Measurements from ENCODE around the gene KCP. TPM values are rescaled to one million over a fixed set of nuclear protein-coding genes. Genes with fewer than 3 reads are reported as not detected.

Gene KCP
- polyA plus RNA-seq, 1 of the 3 experiments (the other 2 are of a cell fraction) = not detected

- ChIA-PET POLR2A (no interaction called here), CTCF (interaction anchor here (1.0 to 2.6 kb wide), 5 partner anchors 26 to 439 kb away, joined by 3 to 11 read pairs (median 6); partner anchors contain the start of gene ATP6V1F)
- Histone ChIP-seq H3K4me3 (ENCODE audit: low read depth in 2 of 2, low read length in 1 of 2) (no peak overlapping the region), H3K9ac (no peak overlapping the region), H3K27ac (ENCODE audit: low read depth in 2 of 2, low read length in 1 of 2) (peak overlapping the region in 1 of 2 experiments; percentile 27; a peak in 1 of 4 replicates), H3K4me2 (no peak overlapping the region), H4K20me1 (ENCODE audit: insufficient read depth) (peaks cover 93% of the 10 kb centered on the region), H3K9me3 (no peaks in the 10 kb centered on the region), H3K9me2 (no peaks in the 10 kb centered on the region), H3K27me3 (ENCODE audit: insufficient read depth) (no peaks in the 10 kb centered on the region), H3K4me1 (ENCODE audit: control insufficient read depth in 1 of 2, insufficient read depth in 2 of 2, low read depth in 1 of 2, low read length in 1 of 2) (peaks cover 18 to 19% of the 10 kb centered on the region in 2 experiments; a peak in 3 of 4 replicates), H2AFZ (ENCODE audit: low read depth) (no peak overlapping the region), H3K79me2 (ENCODE audit: insufficient read depth) (peaks cover 66% of the 10 kb centered on the region), H3F3A (replicated peaks; ENCODE audit: insufficient read depth) (peaks cover 19% of the 10 kb centered on the region), H3K36me3 (replicated peaks in 1 of 2; ENCODE audit: control insufficient read depth in 1 of 2, insufficient read depth in 2 of 2, low read length in 1 of 2) (peaks cover 63 to 66% of the 10 kb centered on the region in 2 experiments)
- 95% methylated on average over 14 of the region's 14 CpGs for WGBS (ENCODE audit: low lambda C conversion rate)
- no peak for DNase-seq
- TF ChIP-seq CTCF (IDR thresholded peaks at IDR 0.05) (no peak), ZBTB33 (IDR thresholded peaks at IDR 0.05; ENCODE audit: borderline replicate concordance, low read depth) (no peak), EP300 (IDR thresholded peaks at IDR 0.05; ENCODE audit: borderline replicate concordance in 1 of 2, low read depth in 1 of 2, low read length in 1 of 2) (no peak), RAD21 (IDR thresholded peaks at IDR 0.05; ENCODE audit: low read length) (no peak), TAF1 (IDR thresholded peaks at IDR 0.05; ENCODE audit: borderline replicate concordance, low read depth, low read length) (no peak), FOSL2 (IDR thresholded peaks at IDR 0.05; ENCODE audit: borderline replicate concordance, low read depth) (no peak), GATA2 (CRISPR knock-in tag; IDR thresholded peaks at IDR 0.05) (no peak), REST (IDR thresholded peaks at IDR 0.05; ENCODE audit: low read depth, low read length) (no peak), FOXM1 (IDR thresholded peaks at IDR 0.05; ENCODE audit: low read depth) (no peak), TCF12 (IDR thresholded peaks at IDR 0.05) (no peak), USF2 (IDR thresholded peaks at IDR 0.05; ENCODE audit: borderline replicate concordance, low read depth, low read length) (no peak), TEAD4 (IDR thresholded peaks at IDR 0.05; ENCODE audit: borderline replicate concordance, insufficient read depth) (no peak), GABPA (IDR thresholded peaks at IDR 0.05; ENCODE audit: low read depth) (no peak), NFIC (IDR thresholded peaks at IDR 0.05; ENCODE audit: borderline replicate concordance) (no peak), SMC3 (IDR thresholded peaks at IDR 0.05; ENCODE audit: low read depth, low read length) (no peak), MAX (IDR thresholded peaks at IDR 0.05; ENCODE audit: low read depth) (no peak), PBX3 (IDR thresholded peaks at IDR 0.05) (no peak), EZH2phosphoT487 (IDR thresholded peaks at IDR 0.05; ENCODE audit: borderline replicate concordance, low read depth) (no peak)
Observed at GRCh38 chr7:128836729-128837348, 73.7 kb downstream of the KCP start.

Measured in SK-N-SH (cell line).